ENCODE measurements around the gene SHPK. TPM values are rescaled to one million over a fixed set of nuclear protein-coding genes. Genes with fewer than 3 reads are reported as not detected.

The SHPK gene
- total RNA-seq, 1 donor from 2014 or later: 14.1 TPM

DNA sequence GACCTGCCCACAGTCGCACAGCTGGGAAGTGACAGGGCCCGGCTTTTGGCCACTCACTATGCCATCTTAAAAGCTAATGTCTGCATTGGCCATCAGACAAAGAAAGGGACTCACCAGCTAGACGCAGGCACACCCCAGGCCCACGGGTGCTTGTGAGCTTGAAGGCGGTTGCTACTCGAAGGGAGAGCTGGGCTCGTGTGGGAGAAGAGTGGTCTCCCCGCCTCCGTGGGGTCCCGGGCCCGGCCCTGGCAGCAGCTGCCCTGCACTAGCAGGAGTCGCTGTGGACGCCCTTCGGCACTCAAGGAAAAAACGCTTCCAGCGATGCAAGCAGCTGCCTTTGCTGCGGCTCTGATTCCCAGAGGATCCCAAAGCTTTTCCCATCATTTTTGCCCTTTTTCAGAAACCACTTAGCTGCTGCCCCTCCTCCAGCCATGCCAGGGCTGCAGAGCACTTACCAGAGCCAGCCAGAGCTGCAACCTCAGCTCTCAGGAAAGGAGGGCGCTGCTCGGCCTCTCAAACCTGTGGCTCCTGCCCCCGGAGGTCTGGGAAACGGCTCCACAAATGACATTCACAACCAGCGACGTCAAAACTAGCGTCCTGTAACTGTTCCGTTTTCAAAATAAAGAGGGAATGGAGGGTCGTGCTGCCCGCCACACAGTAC, 39.1 kb downstream of the SHPK start:
- Mint-ChIP-seq H3K9me3 (ENCODE audit: unreplicated experiment) (no peaks in the 10 kb centered on the region), H3K4me1 (ENCODE audit: unreplicated experiment) (peaks cover 3% of the 10 kb centered on the region), H3K4me3 (ENCODE audit: unreplicated experiment) (no peak overlapping the region), H3K36me3 (ENCODE audit: low read depth, unreplicated experiment) (peaks cover 4% of the 10 kb centered on the region), H3K27ac (ENCODE audit: unreplicated experiment) (no peak overlapping the region), H3K27me3 (ENCODE audit: unreplicated experiment) (peaks cover 5% of the 10 kb centered on the region)
- TF ChIP-seq, protein P1, sequence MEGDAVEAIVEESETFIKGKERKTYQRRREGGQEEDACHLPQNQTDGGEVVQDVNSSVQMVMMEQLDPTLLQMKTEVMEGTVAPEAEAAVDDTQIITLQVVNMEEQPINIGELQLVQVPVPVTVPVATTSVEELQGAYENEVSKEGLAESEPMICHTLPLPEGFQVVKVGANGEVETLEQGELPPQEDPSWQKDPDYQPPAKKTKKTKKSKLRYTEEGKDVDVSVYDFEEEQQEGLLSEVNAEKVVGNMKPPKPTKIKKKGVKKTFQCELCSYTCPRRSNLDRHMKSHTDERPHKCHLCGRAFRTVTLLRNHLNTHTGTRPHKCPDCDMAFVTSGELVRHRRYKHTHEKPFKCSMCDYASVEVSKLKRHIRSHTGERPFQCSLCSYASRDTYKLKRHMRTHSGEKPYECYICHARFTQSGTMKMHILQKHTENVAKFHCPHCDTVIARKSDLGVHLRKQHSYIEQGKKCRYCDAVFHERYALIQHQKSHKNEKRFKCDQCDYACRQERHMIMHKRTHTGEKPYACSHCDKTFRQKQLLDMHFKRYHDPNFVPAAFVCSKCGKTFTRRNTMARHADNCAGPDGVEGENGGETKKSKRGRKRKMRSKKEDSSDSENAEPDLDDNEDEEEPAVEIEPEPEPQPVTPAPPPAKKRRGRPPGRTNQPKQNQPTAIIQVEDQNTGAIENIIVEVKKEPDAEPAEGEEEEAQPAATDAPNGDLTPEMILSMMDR (IDR thresholded peaks at IDR 0.05; ENCODE audit: unreplicated experiment): no peak
- DNase-seq (ENCODE audit: low spot score): no peak

DNA sequence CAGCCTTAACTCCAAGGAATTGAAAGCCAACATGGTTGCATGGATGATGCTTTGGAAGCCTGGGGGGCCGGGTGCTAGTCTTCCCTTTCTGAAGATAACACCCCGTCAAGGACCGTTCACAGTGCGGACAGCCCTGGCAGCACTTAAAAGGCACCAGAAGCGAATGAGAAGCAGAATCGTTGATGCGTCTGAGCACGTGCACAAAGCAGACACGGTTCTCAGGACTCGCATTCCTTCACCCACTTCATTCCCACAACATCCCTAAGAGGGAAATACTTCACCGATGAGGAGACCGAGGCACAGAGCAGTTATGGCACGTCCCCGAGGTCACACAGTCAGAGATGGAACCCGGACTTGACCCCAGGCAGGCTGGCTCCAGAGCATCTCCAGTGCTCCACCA, 41.1 kb downstream of the SHPK start:
- no peak for DNase-seq (ENCODE audit: low spot score)
- no peaks in the 10 kb centered on the region for H3K9me3 Mint-ChIP-seq (ENCODE audit: unreplicated experiment)
- H3K4me1 Mint-ChIP-seq (ENCODE audit: unreplicated experiment): peaks cover 3% of the 10 kb centered on the region
- TF ChIP-seq, protein P1 (IDR thresholded peaks at IDR 0.05; ENCODE audit: unreplicated experiment): no peak
- no peak overlapping the region for H3K4me3 Mint-ChIP-seq (ENCODE audit: unreplicated experiment)
- H3K27me3 Mint-ChIP-seq (ENCODE audit: unreplicated experiment): peaks cover 9% of the 10 kb centered on the region
- peaks cover 12% of the 10 kb centered on the region for H3K36me3 Mint-ChIP-seq (ENCODE audit: low read depth, unreplicated experiment)
- no peak overlapping the region for H3K27ac Mint-ChIP-seq (ENCODE audit: unreplicated experiment)

DNA sequence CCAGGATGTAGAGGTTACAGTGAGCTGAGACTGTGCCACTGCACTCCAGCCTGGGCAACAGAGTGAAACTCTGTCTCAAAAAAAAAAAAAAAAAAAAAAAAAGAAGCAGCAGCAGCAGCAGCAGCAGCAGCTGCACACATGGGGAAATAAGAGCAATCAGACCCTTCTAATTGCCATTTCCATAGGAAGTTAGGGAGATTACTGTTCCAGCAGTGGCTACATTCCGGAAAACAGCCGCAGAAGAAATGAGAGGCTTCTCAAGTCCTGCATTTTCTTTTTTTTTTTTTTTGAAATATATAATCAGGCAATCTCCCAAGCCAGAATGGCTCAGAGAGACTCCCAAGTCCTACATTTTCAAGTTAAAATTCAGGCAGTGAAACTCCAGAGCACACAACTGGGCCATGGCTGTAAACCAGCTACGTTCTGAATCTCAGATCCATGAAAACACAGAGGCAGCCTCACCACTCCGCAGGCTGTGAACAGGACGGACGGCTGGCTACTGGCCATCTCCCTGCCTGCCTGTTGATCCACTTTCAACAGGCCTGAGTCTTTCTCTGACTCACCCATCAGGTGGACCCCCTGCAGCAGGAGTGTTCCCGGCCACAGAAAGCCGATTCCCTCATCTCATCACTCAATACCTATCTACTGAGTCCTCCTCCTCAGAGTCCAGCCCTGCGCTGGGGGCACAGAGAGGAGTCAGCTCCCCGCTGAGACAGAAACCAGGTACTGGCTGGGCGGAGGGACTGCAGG, 41.8 kb downstream of the SHPK start:
- Mint-ChIP-seq H3K9me3 (ENCODE audit: unreplicated experiment) (no peaks in the 10 kb centered on the region), H3K4me1 (ENCODE audit: unreplicated experiment) (peaks cover 3% of the 10 kb centered on the region), H3K4me3 (ENCODE audit: unreplicated experiment) (no peak overlapping the region), H3K27me3 (ENCODE audit: unreplicated experiment) (peaks cover 9% of the 10 kb centered on the region), H3K36me3 (ENCODE audit: low read depth, unreplicated experiment) (peaks cover 19% of the 10 kb centered on the region), H3K27ac (ENCODE audit: unreplicated experiment) (no peak overlapping the region)
- no peak for DNase-seq (ENCODE audit: low spot score)
- TF ChIP-seq, protein P1 (IDR thresholded peaks at IDR 0.05; ENCODE audit: unreplicated experiment): no peak

DNA sequence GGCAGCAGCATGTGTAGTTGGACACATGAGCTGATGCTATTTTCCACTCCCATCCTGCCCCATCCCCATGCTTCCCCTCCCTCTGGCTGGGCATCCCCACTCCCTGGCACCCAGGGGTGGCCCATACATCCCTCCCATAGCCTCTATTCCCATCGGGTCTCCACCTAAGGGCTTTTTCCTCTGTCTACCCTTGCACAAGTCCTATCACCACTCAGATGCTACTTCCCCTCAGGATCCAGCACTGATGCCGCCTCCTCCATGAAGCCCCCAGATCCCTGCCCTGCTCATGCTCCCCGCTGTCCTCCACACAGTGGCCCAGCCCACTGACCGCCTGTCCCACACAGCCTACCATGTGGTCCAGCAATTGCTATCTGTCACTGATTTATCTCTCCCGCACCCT, 42.7 kb downstream of the SHPK start:
- TF ChIP-seq, protein P1 (IDR thresholded peaks at IDR 0.05; ENCODE audit: unreplicated experiment): no peak
- DNase-seq (ENCODE audit: low spot score): no peak
- peaks cover 19% of the 10 kb centered on the region for H3K36me3 Mint-ChIP-seq (ENCODE audit: low read depth, unreplicated experiment)
- peaks cover 3% of the 10 kb centered on the region for H3K4me1 Mint-ChIP-seq (ENCODE audit: unreplicated experiment)
- no peak overlapping the region for H3K27ac Mint-ChIP-seq (ENCODE audit: unreplicated experiment)
- no peaks in the 10 kb centered on the region for H3K9me3 Mint-ChIP-seq (ENCODE audit: unreplicated experiment)
- H3K27me3 Mint-ChIP-seq (ENCODE audit: unreplicated experiment): peaks cover 9% of the 10 kb centered on the region
- no peak overlapping the region for H3K4me3 Mint-ChIP-seq (ENCODE audit: unreplicated experiment)

All from endothelial cell (in vitro differentiated cells).